NCI-H226 (cell line): ENCODE data around the gene APBB3.
"Not testable (repeated sequence)": the region's sequence is repeated elsewhere in the genome, so short reads cannot be mapped to it uniquely, and the experiment has no call there.

Source experiments
- DNase-seq: peaks from one replicate; pipeline ENCODE4 v3.0.0-alpha.2; 2015

Gene APBB3, protein sequence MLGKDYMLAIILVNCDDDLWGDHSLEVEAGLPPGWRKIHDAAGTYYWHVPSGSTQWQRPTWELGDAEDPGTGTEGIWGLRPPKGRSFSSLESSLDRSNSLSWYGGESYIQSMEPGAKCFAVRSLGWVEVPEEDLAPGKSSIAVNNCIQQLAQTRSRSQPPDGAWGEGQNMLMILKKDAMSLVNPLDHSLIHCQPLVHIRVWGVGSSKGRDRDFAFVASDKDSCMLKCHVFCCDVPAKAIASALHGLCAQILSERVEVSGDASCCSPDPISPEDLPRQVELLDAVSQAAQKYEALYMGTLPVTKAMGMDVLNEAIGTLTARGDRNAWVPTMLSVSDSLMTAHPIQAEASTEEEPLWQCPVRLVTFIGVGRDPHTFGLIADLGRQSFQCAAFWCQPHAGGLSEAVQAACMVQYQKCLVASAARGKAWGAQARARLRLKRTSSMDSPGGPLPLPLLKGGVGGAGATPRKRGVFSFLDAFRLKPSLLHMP

DNA sequence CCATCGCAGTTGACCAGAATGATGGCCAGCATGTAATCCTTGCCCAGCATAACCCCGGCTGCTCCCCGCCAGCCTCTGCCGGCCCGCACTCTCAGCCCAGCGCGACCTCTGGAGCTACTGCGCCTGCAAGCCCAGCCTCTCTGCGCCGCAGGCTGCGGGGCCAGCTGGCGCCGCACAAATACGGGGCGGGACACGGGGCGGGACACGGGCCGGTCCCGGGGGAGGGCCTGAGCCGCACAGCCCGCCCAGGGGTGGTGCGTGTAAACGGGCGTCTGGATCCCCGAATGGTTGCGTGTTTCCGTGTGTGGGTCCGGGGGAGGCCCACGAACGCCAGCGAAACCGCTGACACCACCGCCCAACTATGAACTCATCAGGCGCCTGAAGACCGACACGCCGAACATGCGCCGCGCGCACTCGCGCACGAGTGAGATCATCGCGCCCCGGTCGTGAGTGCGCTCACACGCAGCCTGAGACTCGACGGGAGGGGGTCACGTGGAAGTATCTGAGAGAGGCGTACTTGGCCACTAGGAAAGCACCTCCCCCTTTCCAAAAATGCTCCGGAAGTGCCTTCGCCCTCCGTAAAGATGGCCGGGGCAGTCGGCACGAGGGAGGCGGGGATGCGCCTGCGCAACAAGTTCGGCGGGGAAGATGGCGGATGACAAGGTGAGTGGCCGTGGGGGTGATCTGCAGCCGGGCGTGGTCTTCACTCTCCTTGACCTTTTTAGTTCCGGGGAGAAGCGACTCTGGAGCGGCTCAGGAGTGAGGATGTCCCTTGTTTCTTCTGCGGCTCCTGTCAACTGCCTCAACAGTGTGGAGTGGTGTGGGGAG is at the start of gene APBB3, which contains the start of gene SLC35A4:
Gene APBB3, minus strand, starts transcription at position 403 of the 828 bp plus-strand sequence. Its CDS starts 353 bp downstream, at position 50.
Gene SLC35A4, plus strand, starts transcription at position 633 of the 828 bp plus-strand sequence. CDS start 2,342 bp downstream, outside the sequence.
- peak; percentile 99 for DNase-seq

DNA sequence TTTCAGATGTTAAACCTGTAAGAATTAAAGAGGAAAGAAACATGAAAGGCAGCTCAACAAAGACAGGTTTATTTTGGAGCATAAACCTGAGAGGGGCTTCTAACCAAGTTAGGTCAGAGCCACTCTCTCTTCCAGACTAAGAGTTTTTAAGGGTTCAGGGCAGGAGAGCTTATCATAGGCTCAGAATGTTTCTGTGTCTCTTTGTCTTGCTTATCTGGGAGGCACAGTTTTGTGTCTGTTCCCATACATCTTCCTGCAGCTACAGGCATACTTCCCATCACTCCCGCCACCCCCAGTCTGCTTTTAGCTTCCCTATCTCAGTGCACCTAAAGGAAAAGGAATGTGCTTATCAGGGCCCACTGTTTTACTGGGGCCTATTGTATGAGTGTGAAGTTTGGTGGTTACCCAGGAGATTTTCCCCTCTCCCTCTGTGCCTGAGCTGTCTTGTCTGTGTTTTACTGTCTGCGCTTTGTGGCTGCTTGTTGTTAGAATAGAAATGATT is 46.7 kb upstream of the APBB3 start:
- peak; percentile 98 for DNase-seq

DNA sequence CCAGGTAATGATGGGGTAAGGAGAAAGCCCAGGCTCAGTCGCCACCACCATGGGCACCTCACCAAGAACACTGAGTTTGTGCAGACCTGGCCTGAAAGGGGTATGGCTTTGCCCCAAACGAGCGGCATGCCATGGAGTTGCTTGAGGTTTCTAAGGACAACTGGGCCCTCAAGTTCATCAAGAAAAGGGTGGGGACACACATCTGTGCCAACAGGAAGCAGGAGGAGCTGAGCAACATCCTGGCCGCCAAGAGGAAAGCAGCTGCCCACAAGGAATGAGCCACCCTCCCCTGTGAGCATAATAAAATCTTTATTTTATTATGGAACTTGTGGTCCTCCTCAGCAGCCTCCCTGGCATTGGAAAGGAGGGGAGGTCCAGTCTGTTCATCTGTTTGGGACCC is 44.7 kb upstream of the APBB3 start:
- DNase-seq, result no peak

DNA sequence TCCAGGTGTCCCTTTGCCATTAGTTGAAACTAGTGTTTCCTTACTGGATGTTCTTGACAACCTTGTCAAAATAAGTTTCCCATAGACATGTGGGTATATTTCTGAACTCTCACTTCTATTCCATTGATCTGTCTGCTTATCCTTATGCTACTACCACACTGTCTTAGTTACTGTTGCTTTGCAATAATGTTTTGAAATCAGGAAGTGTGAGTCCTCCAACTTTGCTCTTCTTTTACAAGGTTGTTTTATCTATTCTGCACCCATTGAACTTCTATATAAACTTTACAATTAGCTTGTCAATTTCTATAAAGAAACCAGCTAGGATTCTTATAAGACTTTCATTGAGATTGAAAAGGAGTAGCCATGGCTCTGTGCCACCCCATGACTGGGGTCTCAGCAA is 44.3 kb upstream of the APBB3 start:
- DNase-seq, result no peak

DNA sequence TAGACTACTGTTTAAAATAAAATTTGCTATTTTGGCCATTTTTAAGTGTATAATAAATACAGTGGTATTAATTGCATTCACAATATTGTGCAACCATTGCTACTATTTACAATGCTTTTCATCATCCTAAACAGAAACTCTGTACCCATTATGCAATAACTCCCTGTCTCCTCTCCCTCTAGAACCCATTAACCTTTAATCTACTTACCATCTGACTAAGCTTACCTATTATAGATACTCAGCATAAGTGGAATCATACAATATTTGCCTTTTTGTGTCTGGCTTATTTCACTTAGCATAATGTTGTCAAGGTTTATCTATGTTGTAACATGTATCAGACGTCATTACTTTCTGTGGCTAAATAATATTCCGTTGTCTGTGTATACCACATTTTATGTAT is 42.6 kb upstream of the APBB3 start:
- no peak for DNase-seq

DNA sequence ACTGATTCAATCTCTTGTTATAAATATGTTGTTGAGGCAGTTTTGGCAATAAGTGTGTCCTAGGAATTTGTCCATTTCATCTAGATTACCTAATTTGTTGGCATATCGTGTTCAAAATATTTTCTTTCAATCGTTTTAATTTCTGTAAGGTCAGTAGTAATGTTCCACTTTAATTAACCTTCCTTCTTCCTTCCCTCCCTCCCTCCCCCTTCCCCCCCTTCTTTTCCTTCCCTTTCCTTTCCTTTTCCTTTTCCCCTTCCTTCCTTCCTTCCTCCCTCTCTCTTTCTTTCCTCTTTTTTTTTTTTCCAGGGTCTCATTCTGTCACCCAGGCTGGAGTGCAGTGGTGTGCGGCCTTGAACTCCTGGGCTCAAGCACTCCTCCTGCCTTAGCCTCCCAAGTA is 41.5 kb upstream of the APBB3 start:
- DNase-seq, result no peak

DNA sequence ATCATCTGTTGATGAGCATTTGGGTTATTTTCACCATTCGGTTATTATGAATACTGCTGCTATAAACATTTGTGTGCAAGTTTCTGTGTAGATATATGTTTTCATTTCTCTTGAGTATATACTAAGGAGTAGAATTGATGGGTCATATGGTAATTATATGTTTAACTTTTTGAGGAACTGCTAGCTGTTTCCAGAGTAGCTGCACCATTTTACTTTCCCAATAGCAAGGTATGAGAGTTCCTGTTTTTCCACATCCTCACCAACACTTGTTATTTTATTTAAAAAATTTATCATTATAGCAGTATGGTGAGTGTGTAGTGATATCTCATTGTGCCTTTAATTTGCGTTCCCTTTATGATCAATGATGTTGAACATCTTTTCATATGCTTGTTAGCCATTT is 39.3 kb upstream of the APBB3 start:
- no peak for DNase-seq

DNA sequence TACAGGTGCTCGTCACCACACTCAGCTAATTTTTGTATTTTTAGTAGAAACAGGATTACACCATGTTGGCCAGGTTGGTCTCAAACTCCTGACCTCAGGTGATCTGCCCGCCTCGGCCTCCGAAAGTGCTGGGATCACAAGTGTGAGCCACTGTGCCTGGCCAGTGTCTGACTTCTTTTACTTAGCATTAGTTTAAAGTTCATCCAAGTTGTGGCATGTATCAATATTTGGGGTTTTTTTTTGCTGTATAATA is 39.0 kb upstream of the APBB3 start:
- DNase-seq, result not testable (repeated sequence)

DNA sequence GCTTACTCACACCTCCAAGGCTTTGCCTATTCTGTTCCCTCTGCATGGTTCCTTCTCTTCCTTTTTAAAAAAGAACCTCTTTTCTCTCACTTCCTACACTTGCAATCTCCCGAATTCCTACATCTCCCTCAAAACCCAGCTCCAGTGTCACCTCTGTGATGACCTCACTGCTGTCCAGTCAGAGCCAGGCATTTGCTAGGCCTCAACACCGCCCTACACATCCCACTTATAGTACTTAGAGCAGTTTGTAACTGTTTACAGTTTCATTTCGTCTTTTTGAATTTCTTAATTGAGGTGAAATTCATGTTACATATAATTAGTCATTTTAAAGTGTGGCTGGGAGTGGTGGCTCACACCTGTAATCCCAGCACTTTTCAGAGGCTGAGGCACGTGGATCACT is 37.7 kb upstream of the APBB3 start:
- no peak for DNase-seq

DNA sequence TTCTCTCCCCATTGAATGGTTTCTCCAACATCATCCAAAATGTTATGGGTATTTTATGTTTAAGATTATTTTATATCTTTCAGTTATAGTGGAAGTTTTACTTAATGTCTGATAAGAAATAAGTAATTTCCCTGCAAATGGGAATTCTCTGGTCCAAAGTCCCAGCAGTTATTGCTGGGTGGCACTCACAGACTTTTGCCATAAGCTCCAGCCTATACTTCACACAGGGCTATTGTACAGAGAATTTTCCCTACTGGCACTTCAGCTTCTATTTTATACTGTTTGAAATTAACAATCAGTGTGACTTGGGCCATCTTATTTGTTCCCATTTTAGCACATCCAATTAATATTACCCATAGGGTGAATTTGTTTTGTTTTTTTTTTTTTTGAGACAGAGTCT is 35.7 kb upstream of the APBB3 start:
- no peak for DNase-seq

DNA sequence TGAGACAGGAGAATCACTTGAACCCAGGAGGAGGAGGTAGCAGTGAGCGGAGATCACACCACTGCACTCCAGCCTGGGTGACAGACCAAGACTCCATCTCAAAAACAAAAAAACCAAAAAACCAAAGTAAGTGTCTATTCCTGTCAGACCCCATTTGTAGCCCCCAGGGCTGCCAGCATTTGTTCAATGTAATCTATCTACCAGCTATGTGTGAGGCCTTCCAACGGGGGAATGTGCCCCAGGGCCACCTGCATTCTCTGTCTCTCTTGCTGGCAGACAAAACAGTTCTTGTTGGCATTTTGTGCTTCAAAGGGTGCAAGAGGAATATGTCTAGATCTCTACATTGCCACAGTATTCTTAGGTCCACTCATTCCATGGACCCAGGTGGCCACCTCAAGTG is 34.4 kb upstream of the APBB3 start:
- no peak for DNase-seq

DNA sequence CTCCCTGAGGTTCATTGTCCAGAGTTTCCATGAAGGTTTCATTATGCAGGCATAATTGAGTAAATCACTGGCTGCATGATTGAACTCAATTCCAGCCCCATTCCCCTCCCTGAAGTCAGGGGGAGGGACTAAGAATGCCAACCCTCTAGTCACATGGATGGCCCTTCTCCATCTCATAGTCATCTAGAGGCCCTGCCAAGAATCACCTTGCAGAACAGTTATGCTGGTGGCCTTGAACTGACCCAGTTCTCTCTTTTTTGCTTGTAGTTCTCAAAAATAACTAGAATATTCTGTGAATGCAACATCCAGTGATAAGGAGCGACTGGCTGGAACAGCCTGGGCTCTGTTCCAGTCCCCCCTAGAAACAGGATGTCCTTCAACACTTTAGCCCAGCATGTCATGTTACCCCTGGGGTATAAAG is 31.9 kb upstream of the APBB3 start:
- peak; percentile 13 for DNase-seq

DNA sequence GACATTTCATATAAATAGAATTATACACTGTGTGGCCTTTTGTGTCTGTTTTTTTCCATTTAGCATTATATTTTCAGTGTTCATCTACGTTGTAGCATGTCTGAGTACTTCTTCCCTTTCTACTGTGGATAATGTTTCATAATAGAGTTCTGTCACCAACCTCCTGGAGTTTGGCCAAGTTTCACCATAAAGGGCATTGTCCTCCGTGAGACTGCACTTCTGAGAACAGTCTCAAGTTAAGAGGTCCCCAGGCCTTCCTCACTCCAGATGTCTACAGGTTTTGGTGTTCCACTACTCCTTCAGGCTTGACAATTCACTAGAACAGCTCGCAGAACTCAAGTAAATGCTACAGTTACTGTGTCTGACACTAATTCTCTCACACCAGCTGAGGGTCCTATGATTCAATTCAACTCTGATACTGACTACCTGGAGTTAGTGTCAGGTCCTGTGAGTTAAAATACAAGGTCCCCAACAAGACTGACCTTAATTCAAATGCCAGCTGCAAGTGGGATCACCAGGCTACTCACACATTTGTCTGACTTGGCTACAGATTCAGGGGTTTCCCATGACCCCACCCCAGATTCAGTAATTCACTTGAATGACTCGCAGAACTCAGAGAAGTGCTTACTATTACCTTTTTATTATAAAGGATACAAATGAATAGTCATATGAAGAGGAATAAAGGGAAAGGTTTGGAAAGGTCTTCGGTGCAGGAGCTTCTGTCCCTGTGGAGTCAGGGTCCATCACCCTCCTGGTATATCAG is 31.3 kb upstream of the APBB3 start:
- no peak for DNase-seq

DNA sequence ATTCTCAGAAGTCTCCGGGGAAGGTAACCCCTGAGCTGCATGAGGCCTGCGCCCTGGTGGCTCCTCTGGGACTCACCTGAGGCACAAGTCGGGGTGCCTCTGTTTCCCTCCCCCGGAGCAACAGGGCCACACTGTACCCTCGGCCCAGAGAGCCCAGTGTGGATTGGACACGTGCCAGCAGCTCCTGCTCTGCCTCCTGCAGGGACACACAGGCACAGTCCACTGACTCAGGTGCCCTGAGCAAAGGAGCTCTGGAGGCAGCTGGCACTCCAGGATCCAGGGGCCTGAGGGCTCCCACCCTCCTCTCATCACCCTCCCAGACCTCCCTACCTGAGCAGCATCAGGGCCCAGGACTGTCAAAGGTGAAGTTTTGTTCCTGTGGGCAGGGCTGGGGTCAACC is 29.8 kb upstream of the APBB3 start:
- no peak for DNase-seq

DNA sequence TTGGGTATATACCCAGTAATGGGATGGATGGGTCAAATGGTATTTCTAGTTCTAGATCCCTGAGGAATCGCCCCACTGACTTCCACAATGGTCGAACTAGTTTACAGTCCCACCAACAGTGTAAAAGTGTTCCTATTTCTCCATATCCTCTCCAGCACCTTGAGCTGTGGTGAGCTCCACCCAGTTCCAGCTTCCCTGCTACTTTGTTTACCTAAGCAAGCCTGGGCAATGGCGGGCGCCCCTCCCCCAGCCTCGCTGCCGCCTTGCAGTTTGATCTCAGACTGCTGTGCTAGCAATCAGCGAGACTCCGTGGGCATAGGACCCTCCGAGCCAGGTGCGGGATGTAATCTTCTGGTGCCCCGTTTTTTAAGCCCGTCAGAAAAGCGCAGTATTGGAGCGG is 28.7 kb upstream of the APBB3 start:
- DNase-seq, result not testable (repeated sequence)

DNA sequence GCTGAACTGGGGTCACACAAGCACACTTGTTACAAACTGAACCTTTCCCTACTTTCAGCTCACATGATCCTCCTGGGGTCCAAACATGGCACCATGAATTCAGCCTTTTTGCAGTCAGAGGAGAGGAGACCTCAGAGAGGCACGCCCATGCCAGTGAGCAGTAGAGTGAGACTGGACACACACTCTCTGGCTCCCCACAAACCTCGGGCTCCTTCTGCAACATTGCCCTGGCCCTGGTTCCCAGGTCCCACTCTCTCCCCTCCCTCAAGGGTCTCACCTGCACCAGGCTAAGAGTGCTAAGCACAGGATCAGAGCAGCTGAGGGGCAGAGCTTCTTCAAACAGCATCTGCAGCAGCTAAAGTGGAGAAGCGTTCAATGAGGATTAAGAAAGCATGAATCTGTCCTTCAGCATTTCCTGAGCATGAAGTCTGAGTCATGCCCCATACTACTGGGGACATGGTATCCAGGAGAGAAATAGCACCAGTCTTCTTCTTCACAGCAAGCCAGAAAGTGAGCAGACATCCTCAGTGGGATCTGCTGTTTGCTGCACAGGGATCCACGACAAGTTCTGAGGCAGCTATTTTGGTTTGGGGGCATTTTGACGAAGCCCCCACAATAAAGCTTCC is 27.5 kb upstream of the APBB3 start:
- DNase-seq, result peak; percentile 7

DNA sequence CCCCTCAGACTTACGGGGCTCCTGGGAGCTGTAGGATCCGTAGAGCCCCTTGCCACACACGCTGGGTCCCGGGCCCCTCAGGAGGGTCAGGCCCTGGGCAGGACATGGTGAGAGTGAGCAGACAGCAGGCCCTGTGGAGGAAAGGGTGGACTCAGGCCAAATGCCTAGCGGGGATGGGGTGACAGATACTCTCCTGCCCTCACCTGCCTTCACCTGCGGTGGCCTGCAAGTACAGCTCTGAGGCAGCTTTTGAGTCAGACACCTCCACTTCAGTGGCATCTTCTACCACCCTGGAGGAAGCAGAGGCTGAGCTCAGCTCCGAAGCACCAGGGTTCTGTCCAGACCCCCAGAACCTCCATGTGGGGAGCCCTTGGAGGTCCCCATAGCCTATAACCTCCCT is 26.5 kb upstream of the APBB3 start:
- DNase-seq, result no peak

DNA sequence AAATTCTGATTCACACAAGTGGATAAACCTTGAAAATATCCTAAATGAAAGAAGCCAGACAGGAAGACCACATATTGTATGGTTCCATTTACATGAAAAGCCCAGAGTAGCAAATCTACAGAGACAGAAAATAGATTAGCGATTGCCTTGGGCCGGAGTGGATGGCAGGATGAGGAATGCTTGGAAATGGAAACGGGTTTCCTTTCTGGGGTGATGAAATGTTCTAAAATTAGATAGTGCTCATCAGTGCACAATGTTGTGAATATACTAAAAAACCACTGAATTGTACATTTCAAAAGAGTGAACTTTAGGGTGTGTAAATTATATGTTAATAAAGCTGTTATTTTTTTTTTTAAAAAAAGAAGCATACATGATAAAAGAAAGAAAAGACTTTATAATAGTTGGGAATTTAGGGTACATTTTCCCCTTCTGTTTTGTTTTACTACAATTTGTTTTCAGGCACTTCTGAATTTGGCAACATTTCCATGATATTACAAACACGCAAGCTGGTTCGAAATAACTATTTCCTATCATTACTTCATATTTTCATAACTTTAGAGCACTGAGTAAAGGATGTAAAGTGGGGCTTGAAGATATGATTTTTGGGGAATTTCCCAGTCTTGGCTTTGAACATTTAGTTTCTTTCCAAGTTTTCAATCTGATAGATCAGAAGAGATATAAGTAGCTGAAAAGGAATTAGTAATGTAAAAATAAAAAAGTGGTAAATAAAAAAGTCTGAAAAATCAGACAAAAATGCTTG is 24.1 kb upstream of the APBB3 start:
- DNase-seq, result no peak

DNA sequence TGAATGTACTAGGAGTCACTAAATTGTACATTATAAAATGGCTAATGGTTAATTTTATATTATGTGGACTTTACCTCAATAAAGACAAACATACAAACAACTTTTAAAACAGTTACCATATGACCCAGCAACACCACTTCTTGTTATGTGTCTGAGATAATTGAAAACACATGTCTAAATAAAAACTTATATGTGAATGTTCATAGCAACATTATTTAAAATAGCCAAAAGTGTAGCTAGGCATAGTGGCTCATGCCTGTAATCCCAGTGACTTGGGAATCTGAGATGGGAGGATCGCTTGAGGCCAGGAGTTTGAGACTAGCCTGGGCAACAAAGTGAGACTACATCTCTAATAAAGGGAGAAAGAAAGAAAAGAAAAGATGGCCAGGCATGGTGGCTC is 23.1 kb upstream of the APBB3 start:
- DNase-seq, result no peak

DNA sequence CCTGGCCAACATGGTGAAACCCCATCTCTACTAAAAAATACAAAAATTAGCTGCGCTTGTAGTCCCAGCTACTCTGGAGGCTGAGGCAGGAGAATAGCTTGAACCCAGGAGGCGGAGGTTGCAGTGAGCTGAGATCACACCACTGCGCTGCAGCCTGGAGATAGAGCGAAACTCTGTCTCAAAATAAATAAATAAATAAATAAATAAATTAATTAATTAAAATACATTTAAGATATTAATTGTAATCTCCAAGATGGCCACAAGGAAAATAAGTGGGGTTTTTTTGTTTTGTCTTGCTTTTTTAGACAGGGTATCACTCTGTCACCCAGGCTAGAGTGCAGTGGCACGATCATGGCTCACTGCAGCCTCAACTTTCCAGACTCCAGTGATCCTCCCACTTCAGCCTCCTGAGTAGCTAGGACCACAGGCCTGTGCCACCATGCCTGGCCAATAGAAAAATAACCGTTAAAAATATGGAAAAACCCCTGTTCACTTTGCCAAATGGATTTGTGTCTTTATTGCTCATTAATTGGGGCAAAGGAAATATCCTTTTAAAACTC is 14.9 kb upstream of the APBB3 start:
- not testable (repeated sequence) for DNase-seq

DNA sequence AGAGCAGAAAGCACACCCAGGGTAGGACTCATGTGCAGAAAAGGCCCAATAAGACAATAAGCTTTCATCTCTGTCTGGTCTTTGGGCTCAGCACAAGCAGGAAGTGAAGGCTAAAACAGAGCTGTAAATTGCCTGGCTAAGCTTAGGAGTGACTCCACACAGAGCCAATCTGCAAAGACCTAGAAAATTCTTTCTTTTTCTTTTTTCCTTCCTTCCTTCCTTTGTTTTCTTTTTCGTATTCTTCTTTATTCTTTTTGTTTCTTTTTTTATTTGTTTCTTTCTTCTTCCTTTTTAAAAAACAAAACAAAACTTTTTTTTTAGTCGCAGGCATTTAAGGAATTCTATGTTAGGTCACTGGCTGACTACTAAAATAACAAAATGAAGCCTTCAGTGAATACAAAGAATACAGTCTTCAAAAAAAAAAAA is 12.4 kb upstream of the APBB3 start:
- DNase-seq, result no peak

DNA sequence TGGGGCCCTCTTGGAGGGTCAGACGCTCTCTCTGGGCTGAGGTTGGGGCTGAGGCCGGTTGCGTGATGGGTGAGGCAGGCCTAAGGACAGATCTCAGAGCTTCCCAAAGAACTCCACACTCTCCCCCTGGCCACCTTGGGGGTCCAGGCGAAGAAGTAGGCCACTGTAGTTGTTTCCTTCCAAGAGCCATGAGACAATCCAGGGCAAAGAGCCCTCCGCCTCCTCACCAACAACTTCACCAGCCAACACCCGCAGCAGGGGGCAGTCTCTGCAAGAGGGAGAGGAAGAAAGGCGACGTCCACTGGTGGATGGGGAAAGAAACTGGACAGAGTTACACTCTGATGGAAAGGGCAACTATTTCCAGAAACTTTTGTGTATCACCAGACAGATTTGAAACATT is 10.9 kb upstream of the APBB3 start:
- DNase-seq, result peak; percentile 47
